Duodenal mucosa (tissue), 2 donors: ENCODE data around the gene ENTR1.

ENCODE experiments used
- H3K27ac ChIP-seq: one replicate; pipeline ENCODE4 v1.7.0; 2013; ENCODE audit warnings: low read depth, low read length
- H3K27me3 ChIP-seq, 2 donors: one replicate each; pipeline ENCODE4 v1.7.0; 2013; ENCODE audit warnings: low read length in 2 of 2, control low read depth in 1 of 2; ENCODE audit not compliant: insufficient read depth in 2 of 2, control insufficient read depth in 1 of 2
- H3K36me3 ChIP-seq, 2 donors: one replicate each; pipeline ENCODE4 v1.7.0; 2013; ENCODE audit warnings: low read length in 2 of 2, control low read depth in 1 of 2; ENCODE audit not compliant: insufficient read depth in 2 of 2, control insufficient read depth in 1 of 2
- H3K4me1 ChIP-seq, 2 donors: one replicate each; pipeline ENCODE4 v1.7.0; 2013; ENCODE audit warnings: low read length in 2 of 2, control low read depth in 1 of 2; ENCODE audit not compliant: insufficient read depth in 2 of 2, control insufficient read depth in 1 of 2
- H3K4me3 ChIP-seq, 2 donors: one replicate each; pipeline ENCODE4 v1.7.0; 2013; ENCODE audit warnings: low read length in 2 of 2, low read depth in 1 of 2
- H3K9ac ChIP-seq, 2 donors: one replicate each; pipeline ENCODE4 v1.7.0; 2013; ENCODE audit warnings: low read length in 2 of 2, low read depth in 1 of 2
- H3K9me3 ChIP-seq, 2 donors: one replicate each; pipeline ENCODE4 v1.7.0; 2013; ENCODE audit warnings: low read length in 2 of 2, control low read depth in 1 of 2; ENCODE audit not compliant: control insufficient read depth in 1 of 2

Gene ENTR1

DNA sequence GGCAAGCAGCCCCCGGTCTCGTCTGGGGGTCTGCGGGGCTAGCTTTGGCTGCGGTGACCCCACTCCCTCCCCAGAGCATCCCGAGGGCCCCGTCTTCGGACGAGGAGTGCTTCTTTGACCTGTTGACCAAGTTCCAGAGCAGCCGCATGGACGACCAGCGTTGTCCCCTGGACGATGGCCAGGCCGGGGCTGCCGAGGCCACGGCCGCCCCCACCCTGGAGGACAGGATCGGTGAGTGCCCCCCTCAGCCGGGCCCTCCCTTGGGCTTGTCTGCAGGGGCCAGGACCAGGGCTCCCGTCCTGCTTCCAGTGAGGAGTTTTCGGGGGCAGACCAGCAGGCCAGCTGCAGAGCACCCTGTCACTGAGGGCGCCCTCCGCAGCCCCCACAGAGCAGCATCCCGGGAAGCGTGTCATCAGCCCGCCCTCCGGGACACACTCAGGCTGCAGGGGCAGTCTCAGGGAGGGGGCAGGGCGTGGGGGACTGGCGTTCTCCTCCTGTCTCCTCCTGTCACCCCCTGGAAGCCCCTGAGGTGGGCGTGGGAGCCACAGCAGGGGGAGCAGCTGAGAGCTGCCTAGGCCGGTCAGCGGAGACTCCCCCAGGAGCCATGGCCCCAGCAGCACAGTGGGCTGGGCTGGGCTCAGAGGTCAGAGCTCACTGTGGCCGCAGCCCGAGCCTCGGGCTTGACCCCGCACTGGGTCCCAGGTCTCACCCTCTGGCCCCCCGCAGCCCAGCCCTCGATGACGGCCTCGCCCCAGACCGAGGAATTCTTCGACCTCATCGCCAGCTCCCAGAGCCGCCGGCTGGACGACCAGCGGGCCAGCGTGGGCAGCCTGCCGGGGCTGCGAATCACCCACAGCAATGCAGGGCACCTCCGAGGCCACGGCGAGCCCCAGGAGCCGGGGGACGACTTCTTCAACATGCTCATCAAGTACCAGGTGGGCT is 54.5 kb downstream of the ENTR1 start:
- Histone ChIP-seq H3K4me3 (no peak overlapping the region), H3K9me3 (no peaks in the 10 kb centered on the region), H3K27me3 (peaks cover 0 to 4% of the 10 kb centered on the region in 2 donors), H3K4me1 (no peaks in the 10 kb centered on the region), H3K36me3 (peaks cover 0 to 4% of the 10 kb centered on the region in 2 donors), H3K9ac (no peak overlapping the region), H3K27ac (no peak overlapping the region)

GRCh38 chr9:136354592-136355085 is 55.8 kb downstream of the ENTR1 start:
- Histone ChIP-seq H3K4me3 (no peak overlapping the region), H3K4me1 (no peaks in the 10 kb centered on the region), H3K9me3 (no peaks in the 10 kb centered on the region), H3K9ac (no peak overlapping the region), H3K36me3 (no peaks in the 10 kb centered on the region), H3K27me3 (peaks cover 0 to 4% of the 10 kb centered on the region in 2 donors), H3K27ac (no peak overlapping the region)

DNA sequence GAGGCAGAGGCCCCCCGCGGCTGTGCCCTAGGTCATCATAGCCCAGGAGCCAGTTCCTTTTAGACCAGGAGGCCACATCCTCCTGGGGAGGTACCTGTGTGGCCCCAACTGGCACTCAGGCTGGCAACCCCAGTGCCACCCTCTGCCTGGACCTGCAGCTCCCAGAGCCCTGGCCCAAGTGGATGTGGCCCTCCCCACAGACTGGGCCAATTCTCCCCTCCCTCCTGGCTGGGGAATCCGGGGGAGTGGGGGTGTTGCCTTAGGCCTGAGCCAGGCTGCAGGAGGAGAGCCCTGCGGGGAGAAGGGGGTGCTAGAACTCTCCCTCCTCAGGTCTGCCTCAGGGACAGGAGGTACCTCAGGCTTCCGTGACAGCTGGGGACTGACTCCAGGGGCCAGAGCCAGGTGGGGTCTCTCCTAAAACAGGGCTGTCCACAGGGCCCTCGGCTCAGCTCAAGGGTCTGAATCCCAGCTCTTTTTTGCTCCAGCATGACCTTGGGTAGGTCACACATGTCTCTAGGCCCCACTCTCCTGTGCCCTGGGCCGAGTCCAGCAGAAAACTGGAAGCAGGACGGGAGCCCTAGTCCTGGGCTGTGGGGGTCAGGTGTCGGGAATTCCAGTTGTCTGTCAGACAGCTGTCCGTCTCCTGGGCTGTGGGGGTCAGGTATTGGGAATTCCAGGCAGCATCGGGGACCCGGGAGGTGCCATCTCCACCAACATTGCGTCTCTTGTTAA is 56.5 kb downstream of the ENTR1 start:
- H3K9me3 ChIP-seq = no peaks in the 10 kb centered on the region
- H3K4me1 ChIP-seq = no peaks in the 10 kb centered on the region
- H3K9ac ChIP-seq = no peak overlapping the region
- H3K36me3 ChIP-seq = no peaks in the 10 kb centered on the region
- no peak overlapping the region for H3K27ac ChIP-seq
- peaks cover 0 to 4% of the 10 kb centered on the region in 2 donors for H3K27me3 ChIP-seq
- H3K4me3 ChIP-seq = no peak overlapping the region

- no peaks in the 10 kb centered on the region for H3K9me3 ChIP-seq
- no peak overlapping the region for H3K9ac ChIP-seq
- H3K4me1 ChIP-seq = no peaks in the 10 kb centered on the region
- H3K36me3 ChIP-seq = no peaks in the 10 kb centered on the region
- H3K27ac ChIP-seq = no peak overlapping the region
- H3K4me3 ChIP-seq = no peak overlapping the region
- peaks cover 0 to 4% of the 10 kb centered on the region in 2 donors for H3K27me3 ChIP-seq
Observed at GRCh38 chr9:136353088-136353487, 57.3 kb downstream of the ENTR1 start.

DNA sequence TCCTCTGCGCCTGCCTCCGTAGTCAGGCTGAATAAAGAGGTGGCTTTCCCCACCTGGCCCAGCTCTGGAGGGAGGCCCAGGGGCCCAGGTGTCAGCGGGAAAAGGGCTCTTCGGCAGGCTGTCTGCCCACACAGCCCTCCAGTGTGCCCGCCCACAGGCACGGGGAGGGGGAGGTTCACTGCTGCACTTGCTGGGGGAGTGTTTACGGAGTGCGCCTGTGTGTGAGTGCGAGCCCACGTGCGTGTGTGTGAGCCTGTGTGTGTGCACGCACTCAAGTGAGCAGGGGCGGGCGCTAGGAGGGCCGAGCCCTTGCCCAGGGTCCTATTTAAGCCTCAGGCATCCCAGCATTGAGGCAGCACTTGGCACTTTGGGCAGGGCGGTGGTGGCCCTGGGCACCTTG is 57.7 kb downstream of the ENTR1 start:
- Histone ChIP-seq H3K27ac (no peak overlapping the region), H3K4me3 (no peak overlapping the region), H3K4me1 (no peaks in the 10 kb centered on the region)

More for the DNA sequence above, 57.7 kb downstream of the ENTR1 start:
- H3K36me3 ChIP-seq = no peaks in the 10 kb centered on the region
- no peak overlapping the region for H3K9ac ChIP-seq
- peaks cover 0 to 4% of the 10 kb centered on the region in 2 donors for H3K27me3 ChIP-seq
- H3K9me3 ChIP-seq = no peaks in the 10 kb centered on the region
